ENCODE data around the gene RUSF1.
A peak's percentile ranks its signal among the peaks of the same experiment; 100 is the strongest.
"Not testable (repeated sequence)": the region's sequence is repeated elsewhere in the genome, so short reads cannot be mapped to it uniquely, and the experiment has no call there.

RUSF1 gene

GRCh38 chr16:31485571-31485970, 22.6 kb downstream of the RUSF1 start:
- no peak for DNase-seq

GRCh38 chr16:31484491-31485171, 23.6 kb downstream of the RUSF1 start:
- DNase-seq = no peak

GRCh38 chr16:31484048-31484447, 24.1 kb downstream of the RUSF1 start:
- DNase-seq = not testable (repeated sequence)

DNA sequence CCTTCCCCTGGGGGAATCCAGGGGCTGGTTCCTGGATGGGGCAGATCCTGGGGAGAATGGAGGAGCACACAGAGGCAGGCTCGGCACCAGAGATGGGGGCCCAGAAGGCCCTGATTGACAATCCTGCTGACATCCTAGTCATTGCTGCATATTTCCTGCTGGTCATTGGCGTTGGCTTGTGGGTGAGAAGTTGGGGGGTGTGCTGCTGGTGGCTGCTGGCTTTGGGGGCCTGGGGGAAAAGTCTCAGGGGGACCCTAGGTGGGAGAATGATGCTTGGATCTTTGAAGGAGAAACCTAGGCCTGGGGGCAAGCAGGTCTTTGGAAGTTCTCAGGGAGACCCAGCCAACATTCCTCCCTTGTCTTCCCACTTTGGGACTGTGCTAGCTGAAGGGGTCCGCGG, 25.1 kb downstream of the RUSF1 start, which contains the start of gene SLC5A2:
SLC5A2 (plus strand) TSS at position 43 of the 400 bp plus-strand sequence; CDS start at position 57, 14 bp downstream.
- DNase-seq = no peak

DNA sequence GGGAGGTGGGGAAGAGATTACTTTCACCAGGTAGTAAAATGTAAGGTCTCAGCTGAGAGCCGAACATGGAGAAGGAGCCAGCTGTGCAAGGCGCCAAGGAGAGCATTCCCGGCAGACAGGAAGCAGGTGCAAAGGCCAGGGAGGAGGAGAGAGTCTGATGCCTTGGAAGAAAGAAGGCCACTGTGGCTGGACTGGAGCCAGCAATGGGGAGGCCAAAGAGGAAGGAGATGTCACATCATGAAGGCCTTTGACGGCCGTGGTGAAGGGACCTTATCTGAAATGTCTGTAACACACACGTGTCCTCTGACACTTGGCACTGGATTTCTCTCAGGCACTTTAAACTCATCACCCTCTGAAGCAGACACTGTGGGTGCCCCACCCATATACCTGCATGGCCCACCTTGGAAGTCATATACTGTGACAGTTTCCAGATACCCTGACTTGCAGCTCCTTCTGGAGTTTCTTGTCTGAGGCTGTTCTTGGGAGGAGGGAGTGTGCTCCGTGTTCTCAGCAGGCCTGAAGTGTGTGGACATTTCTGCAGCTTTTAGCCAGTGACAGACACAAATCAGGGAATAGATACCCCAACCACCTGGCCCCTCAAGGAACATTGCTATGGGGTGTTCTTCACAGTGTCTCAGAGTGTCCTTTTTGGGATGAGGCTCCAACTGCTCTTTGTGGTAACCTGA, 27.2 kb downstream of the RUSF1 start:
- no peak for DNase-seq

DNA sequence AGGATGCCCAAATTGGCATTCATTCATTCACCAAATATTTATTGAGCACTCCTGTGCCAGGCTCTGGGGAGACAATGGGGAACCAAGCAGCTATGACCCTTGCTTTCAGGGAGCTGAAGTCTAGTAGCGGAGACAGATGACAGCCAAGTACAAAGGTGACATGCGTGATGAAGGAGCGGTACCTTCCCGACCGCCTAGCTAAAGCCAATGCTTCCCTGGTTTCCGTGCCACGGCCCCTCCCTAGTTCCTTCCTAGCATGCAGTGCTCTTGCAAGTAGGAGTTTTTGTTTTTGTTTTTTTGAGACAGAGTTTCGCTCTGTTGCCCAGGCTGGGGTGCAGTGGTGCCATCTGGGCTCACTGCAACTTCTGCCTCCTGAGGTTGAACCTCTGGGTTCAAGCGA, 28.4 kb downstream of the RUSF1 start:
- DNase-seq = no peak

DNA sequence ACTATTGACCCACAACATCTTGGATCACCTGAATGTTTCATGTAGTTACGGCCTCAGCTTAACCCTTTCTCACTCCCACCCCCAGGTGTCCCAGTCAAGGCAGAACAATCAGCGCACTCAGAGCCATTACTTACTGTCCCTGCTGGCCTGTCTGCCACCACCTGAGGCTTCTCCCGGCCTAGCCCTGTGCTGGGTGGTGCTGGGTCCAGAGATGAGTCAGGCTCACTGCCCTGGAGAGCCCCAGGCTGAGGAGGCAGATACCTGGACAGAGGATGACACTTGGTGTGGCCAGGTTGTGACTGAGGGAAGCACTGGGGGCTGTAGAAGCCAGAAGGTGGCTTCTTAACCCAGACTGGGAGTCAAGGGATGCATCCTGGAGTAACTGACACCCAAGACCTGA, 29.2 kb downstream of the RUSF1 start:
- DNase-seq = no peak

GRCh38 chr16:31477220-31478216, 30.7 kb downstream of the RUSF1 start:
- peak; percentile 57 to 58 for DNase-seq

DNA sequence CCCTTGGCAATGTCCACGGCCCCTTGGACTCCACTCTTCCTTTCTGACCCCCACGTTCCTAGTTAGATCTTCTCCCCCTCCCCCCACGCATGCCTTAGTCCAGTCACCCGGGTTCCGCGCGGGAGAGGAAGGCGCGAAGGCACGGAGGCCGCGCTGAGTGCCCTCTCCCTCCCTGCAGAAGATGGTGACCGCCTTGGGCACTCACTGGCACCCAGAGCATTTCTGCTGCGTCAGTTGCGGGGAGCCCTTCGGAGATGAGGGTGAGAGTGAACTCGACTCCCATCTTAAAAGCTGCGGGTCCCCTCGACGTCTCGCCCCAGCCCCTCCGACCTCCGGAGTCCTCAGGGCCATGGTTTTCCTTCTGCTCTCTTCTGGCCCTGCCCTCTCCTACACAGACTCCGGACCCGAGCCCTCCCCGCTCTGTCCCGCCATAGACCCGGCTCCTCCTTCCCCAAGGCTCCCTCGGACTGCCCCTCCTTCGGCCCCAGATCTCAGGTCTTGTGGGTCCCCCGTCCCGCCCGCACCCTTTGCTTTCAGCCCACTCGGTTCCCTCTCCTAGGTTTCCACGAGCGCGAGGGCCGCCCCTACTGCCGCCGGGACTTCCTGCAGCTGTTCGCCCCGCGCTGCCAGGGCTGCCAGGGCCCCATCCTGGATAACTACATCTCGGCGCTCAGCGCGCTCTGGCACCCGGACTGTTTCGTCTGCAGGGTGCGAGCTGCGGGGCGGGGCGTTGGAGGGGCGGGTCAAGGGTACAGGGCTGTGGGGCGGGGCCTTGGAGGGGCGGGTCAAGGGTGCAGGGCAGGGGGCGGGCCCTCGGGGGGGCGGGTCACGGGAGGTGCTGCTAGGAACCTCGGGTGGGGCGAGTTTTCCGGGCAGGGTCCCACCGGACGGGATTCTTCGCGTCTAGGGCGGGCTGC, 31.6 kb downstream of the RUSF1 start:
- DNase-seq = peak; percentile 90

GRCh38 chr16:31475946-31476302, 32.3 kb downstream of the RUSF1 start:
- no peak for DNase-seq

DNA sequence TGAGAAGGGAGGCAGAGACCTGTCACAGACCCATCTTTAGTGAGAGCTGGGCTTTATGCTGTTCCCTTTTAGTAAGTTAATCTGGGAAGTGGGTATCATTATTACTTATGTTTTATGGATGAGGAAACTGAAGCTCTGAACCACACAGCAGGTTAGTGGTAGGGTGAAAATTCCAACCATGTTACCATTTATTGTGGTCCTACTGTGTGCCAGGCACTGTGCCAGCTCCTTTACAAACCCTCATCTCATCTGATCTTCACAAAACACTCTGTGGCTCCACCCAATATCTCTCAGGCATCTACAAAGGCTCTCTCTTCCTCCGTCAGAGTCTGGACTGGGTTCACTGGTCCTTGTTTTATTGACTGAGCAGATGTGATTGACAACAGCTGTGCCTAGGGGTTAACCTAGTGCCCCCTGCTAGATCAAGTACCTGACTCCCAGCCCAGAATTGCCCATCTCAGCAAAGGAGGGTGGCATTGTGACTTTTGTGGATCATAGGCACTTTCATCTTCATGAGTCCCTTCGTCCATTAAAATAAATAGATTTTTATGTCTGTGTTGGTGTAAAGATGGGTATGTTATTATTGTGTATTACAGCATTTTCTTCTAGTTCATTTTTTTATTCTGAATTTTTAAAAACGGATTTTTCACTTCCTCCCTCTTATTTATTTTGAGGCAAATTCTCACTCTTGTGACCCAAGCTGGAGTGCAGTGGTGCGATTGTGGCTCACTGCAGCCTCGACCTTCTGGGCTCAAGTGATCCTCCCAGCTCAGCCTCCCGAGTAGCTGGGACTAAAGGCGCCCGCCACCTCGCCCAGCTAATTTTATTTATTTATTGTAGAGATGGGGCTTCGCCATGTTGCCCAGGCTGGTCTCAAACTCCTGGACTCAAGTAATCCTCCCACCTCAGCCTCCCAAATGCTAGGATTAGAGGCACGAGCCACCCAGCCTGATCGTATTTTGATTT, 33.1 kb downstream of the RUSF1 start:
- DNase-seq = no peak

DNA sequence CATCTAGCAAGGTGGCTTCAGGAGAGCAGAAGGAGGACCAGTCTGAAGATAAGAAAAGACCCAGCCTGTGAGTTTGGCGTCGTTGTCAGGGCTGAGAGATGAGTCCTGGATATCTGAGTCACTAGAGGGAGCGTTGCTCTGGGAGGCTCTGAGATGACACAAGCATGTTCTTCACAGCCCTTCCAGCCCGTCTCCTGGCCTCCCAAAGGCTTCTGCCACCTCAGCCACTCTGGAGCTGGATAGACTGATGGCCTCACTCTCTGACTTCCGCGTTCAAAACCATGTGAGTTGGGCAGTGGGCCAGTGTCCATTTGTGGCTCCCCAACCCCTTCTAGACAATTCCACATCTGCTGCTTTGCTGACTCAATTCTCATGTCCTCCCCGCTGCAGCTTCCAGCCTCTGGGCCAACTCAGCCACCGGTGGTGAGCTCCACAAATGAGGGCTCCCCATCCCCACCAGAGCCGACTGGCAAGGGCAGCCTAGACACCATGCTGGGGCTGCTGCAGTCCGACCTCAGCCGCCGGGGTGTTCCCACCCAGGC, 33.9 kb downstream of the RUSF1 start:
- DNase-seq = no peak

- DNase-seq = no peak
Measured at GRCh38 chr16:31473264-31473984, 34.8 kb downstream of the RUSF1 start.

GRCh38 chr16:31472709-31473203, 35.4 kb downstream of the RUSF1 start:
- DNase-seq = peak; percentile 75 to 78

- DNase-seq = no peak
Measured at GRCh38 chr16:31471875-31472708, 36.1 kb downstream of the RUSF1 start, which contains the start of gene TGFB1I1. TGFB1I1 (plus strand) TSS chr16:31472152; CDS start chr16:31472189, 37 bp downstream.

DNA sequence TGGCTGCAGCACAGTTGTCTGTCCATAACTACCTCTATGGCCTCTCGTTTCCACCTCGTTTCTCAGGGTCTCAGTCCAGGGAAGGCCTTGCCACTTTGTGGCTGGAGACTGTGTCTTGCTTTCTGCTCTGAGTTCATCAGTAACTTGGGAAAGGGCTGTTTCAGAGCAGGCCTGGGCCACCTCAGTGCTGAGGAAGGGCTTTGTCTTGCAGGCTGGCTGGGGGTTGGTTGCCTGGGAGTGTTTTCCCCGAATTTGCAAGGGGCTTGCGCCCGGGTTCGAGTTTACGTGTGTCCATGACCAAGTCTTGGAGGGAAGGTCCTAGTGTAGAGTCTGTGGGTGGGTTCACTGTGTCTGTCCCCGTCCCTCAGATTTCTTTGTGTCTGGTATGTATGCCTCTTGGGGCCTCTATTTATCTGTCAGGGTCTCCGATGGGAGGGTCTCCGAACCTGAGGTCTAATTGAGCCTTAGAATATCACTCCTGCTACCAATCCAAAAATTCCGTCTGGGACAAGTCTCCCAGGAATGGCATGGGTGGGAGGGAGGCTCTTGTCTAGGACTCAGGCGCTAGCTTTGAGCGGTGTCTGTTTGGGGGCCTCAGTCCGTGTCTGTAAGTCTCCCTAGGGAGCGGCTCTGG, 36.8 kb downstream of the RUSF1 start:
- no peak for DNase-seq

DNA sequence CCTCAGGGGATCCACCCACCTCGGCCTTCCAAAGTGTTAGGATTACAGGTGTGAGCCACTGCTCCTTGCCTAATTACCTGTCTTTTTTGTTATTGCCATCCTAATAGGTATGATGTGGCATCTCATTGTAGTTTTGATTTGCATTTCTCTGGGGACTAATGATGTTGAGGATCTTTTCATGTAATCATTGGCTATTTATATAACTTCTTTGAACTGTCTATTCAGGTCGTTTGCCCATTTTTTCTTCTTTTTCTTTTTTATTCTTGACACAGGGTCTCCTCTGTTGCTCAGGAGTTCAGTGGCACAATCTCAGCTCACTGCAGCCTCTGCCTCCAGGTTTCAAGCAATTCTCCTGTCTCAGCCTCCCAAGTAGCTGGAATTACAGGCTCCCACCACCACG, 37.6 kb downstream of the RUSF1 start:
- DNase-seq = no peak

DNA sequence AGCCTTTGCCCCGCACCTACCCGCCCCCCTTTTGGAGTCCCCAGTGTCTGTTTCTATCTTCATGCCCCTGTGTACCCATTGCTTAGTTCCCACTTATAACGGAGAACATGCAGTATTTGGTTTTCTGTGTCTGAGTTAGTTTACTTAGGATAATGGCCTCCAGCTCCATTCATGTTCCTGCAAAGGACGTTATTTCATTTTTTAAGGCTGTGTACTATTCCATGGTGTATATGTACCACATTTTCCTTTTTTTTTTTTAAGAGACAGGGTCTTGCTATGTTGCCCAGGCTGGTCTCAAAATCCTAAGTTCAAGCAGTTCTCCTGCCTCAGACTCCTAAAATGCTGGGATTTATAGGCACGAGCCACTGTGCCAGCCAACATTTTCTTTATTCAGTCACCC, 40.3 kb downstream of the RUSF1 start:
- no peak for DNase-seq

Data from activated T-cell treated with anti-CD3 and anti-CD28 coated beads, Interleukin-2, amount 50 U/mL, for 48 hours (primary cell).